ENCODE results near the gene MDFIC. TPM values are rescaled to one million over a fixed set of nuclear protein-coding genes. Genes with fewer than 3 reads are reported as not detected.

MDFIC gene
- total RNA-seq, 3 donors from 2014 or later (not counting 1 experiment from before 2014, with no cell fraction given) = 19.1 to 24.0 (median 21.8) TPM

GRCh38 chr7:114917211-114917839, 4.6 kb upstream of the MDFIC start:
- Histone ChIP-seq H3K36me3 (ENCODE audit: control insufficient read depth, insufficient read depth, low read length) (no peaks in the 10 kb centered on the region), H3K4me3 (ENCODE audit: low read length) (no peak overlapping the region), H3K9me3 (ENCODE audit: control insufficient read depth, insufficient read depth, low read length) (no peaks in the 10 kb centered on the region), H3K27me3 (ENCODE audit: control insufficient read depth, insufficient read depth, low read length) (no peaks in the 10 kb centered on the region), H3K4me1 (ENCODE audit: control insufficient read depth, insufficient read depth, low read length) (no peaks in the 10 kb centered on the region), H3K27ac (ENCODE audit: low read length) (peak overlapping the region; percentile 58)
- TF ChIP-seq, protein P1, sequence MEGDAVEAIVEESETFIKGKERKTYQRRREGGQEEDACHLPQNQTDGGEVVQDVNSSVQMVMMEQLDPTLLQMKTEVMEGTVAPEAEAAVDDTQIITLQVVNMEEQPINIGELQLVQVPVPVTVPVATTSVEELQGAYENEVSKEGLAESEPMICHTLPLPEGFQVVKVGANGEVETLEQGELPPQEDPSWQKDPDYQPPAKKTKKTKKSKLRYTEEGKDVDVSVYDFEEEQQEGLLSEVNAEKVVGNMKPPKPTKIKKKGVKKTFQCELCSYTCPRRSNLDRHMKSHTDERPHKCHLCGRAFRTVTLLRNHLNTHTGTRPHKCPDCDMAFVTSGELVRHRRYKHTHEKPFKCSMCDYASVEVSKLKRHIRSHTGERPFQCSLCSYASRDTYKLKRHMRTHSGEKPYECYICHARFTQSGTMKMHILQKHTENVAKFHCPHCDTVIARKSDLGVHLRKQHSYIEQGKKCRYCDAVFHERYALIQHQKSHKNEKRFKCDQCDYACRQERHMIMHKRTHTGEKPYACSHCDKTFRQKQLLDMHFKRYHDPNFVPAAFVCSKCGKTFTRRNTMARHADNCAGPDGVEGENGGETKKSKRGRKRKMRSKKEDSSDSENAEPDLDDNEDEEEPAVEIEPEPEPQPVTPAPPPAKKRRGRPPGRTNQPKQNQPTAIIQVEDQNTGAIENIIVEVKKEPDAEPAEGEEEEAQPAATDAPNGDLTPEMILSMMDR (IDR thresholded peaks at IDR 0.05) = no peak
- H3K4me3 Mint-ChIP-seq = no peak overlapping the region
- WGBS (ENCODE audit: insufficient coverage) = 76% methylated on average over 3 of the region's 4 CpGs
- peaks cover 6 to 26% of the 10 kb centered on the region in 2 donors for H3K4me1 Mint-ChIP-seq
- H3K9me3 Mint-ChIP-seq = no peaks in the 10 kb centered on the region
- no peak for ATAC-seq
- intact Hi-C loops (cut with micrococcal nuclease) = no loop called here
- peak overlapping the region in 1 of 2 donors; percentile 11 for H3K27ac Mint-ChIP-seq
- no peaks in the 10 kb centered on the region for H3K36me3 Mint-ChIP-seq
- DNase-seq = no peak
- H3K27me3 Mint-ChIP-seq (ENCODE audit: low read depth in 2 of 2) = no peaks in the 10 kb centered on the region

DNA sequence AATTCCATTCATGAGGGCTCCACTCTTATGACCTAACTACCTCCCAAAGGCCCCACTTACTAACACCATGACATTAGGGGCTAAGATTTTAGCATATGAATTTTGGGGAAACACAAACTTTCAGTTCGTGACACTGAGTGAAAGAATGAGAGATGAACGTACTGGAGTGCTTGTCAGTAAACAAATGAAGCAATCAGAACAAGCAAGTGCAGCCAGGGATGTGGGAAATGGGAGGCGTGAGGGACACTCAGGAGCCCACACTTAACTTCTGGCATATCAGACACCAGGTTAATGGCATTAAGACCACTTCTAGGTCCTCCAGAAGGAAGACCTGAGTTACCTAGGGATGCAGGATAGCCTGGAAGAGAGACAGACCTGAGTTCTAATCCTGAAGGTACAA, 2.3 kb upstream of the MDFIC start:
- DNase-seq (no peak), ATAC-seq (no peak)
- no peak overlapping the region for H3K27ac ChIP-seq (ENCODE audit: low read length)
- Mint-ChIP-seq H3K27me3 (ENCODE audit: low read depth in 2 of 2) (no peaks in the 10 kb centered on the region), H3K4me3 (no peak overlapping the region), H3K9me3 (no peaks in the 10 kb centered on the region), H3K4me1 (peaks cover 19 to 39% of the 10 kb centered on the region in 2 donors), H3K36me3 (no peaks in the 10 kb centered on the region), H3K27ac (no peak overlapping the region)
- TF ChIP-seq, protein P1 (IDR thresholded peaks at IDR 0.05) = no peak
- H3K4me3 ChIP-seq (ENCODE audit: low read length) = no peak overlapping the region
- no peaks in the 10 kb centered on the region for H3K9me3 ChIP-seq (ENCODE audit: control insufficient read depth, insufficient read depth, low read length)
- H3K27me3 ChIP-seq (ENCODE audit: control insufficient read depth, insufficient read depth, low read length) = no peaks in the 10 kb centered on the region
- H3K4me1 ChIP-seq (ENCODE audit: control insufficient read depth, insufficient read depth, low read length) = no peaks in the 10 kb centered on the region
- intact Hi-C loops (cut with micrococcal nuclease) = no loop called here
- no peaks in the 10 kb centered on the region for H3K36me3 ChIP-seq (ENCODE audit: control insufficient read depth, insufficient read depth, low read length)
- 84% methylated on average over 3 of the region's 3 CpGs for WGBS (ENCODE audit: insufficient coverage)

DNA sequence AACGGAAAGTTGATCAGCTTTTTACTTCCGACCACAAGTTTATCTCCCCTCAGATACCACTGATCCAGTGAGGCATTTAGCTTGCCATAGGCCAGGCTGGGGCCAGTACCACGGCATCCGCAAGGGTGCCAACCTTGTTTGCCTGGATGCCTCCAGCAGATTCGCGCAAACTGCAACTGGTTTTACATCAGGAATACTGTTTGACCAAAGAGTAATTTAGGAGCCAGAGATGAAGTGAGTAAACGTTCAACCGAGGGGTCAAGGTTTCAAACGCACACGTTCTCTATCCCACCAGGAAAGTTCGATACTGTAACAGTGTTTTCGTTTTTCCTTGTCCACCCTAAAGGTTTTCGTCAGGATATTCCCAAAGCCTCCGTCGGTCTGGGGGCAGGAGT, 266 bp upstream of the MDFIC start:
- no peak for ATAC-seq
- no peaks in the 10 kb centered on the region for H3K4me1 ChIP-seq (ENCODE audit: control insufficient read depth, insufficient read depth, low read length)
- H3K4me3 ChIP-seq (ENCODE audit: low read length) = peak overlapping the region; percentile 96
- Mint-ChIP-seq H3K27ac (peak overlapping the region; percentile 78 to 95), H3K36me3 (no peaks in the 10 kb centered on the region), H3K4me3 (peak overlapping the region; percentile 96), H3K4me1 (peaks cover 22 to 35% of the 10 kb centered on the region in 2 donors), H3K9me3 (no peaks in the 10 kb centered on the region), H3K27me3 (ENCODE audit: low read depth in 2 of 2) (no peaks in the 10 kb centered on the region)
- TF ChIP-seq, protein P1 (IDR thresholded peaks at IDR 0.05) = no peak
- H3K27ac ChIP-seq (ENCODE audit: low read length) = peak overlapping the region; percentile 92
- H3K27me3 ChIP-seq (ENCODE audit: control insufficient read depth, insufficient read depth, low read length) = no peaks in the 10 kb centered on the region
- peak in 1 of 2 donors; percentile 56 for DNase-seq
- H3K36me3 ChIP-seq (ENCODE audit: control insufficient read depth, insufficient read depth, low read length) = no peaks in the 10 kb centered on the region
- intact Hi-C loops (cut with micrococcal nuclease) = loop anchor here (10.0 kb wide), 1 partner anchor 1293 kb away; the partner anchor contains the start of gene TES
- H3K9me3 ChIP-seq (ENCODE audit: control insufficient read depth, insufficient read depth, low read length) = no peaks in the 10 kb centered on the region
- WGBS (ENCODE audit: insufficient coverage) = 85% methylated on average over 13 of the region's 15 CpGs

Data from natural killer cell (primary cell).